AG09319 (cell line): ENCODE data around the gene CDH20.

Source experiments
- DNase-seq: peaks from one replicate; pipeline ENCODE4 v3.0.0-alpha.2; 2010; ENCODE audit warnings: low read depth; ENCODE audit errors: extremely low read depth
- TF ChIP-seq, protein P1 (sequence below): IDR thresholded peaks from 2 replicates; pipeline ENCODE4 v1.5.1; 2011; ENCODE audit warnings: low read depth, mild to moderate bottlenecking, inconsistent platforms, low read length, moderate library complexity

The CDH20 gene

GRCh38 chr18:61464551-61465142 lies 131.4 kb downstream of the CDH20 start:
- TF ChIP-seq, protein P1, sequence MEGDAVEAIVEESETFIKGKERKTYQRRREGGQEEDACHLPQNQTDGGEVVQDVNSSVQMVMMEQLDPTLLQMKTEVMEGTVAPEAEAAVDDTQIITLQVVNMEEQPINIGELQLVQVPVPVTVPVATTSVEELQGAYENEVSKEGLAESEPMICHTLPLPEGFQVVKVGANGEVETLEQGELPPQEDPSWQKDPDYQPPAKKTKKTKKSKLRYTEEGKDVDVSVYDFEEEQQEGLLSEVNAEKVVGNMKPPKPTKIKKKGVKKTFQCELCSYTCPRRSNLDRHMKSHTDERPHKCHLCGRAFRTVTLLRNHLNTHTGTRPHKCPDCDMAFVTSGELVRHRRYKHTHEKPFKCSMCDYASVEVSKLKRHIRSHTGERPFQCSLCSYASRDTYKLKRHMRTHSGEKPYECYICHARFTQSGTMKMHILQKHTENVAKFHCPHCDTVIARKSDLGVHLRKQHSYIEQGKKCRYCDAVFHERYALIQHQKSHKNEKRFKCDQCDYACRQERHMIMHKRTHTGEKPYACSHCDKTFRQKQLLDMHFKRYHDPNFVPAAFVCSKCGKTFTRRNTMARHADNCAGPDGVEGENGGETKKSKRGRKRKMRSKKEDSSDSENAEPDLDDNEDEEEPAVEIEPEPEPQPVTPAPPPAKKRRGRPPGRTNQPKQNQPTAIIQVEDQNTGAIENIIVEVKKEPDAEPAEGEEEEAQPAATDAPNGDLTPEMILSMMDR: no peak
- no peak for DNase-seq

DNA sequence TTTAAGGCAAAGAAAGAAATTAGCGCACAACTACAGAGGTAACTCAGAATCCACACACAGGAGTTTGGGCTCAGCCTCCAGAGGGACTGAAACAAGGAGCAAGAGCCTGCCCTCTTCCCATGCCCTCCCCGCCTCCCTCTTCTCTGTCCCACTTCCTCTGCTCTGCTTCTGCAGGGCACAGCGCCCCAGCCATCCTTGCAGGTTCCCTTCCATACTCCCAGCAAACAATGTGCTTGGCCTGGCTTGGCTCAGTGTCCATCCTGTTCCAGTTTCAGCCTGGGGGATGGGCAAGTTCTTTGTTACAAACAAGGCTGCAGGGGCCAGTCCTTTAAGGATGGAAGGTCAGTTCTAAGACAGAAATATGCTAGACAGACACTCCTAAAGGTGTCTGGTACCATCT lies 133.5 kb downstream of the CDH20 start:
- TF ChIP-seq, protein P1: no peak
- DNase-seq: no peak

DNA sequence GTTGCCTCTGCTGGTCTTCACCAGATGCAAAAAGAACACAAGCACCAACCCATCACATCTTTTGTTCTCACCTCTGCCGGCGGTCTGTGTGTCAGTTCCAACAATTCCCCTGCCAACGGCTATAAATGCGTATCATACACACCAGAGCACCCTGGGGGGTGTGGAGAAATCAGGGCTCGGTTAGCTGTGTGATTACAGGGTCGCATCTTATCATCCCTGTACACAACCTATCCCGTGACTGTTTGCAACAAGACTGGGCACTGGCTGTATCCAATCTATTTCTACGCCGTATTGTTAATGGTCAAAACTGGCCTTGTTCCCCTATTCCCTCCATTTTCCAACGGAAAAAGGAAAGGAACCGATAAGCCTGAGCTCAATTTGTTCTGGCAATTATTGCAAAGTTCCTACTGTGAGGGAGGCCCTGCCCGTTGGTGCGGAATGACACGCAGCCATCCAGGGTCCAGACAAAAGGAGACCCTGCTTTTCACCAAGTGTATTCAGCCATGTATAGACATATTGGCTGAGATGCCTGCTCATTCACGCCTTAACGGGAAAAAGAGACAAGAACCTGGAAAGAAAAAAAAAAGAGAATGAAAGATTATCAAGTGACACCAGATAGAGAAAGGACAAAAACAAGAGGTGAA lies 136.9 kb downstream of the CDH20 start:
- TF ChIP-seq, protein P1: no peak
- no peak for DNase-seq

DNA sequence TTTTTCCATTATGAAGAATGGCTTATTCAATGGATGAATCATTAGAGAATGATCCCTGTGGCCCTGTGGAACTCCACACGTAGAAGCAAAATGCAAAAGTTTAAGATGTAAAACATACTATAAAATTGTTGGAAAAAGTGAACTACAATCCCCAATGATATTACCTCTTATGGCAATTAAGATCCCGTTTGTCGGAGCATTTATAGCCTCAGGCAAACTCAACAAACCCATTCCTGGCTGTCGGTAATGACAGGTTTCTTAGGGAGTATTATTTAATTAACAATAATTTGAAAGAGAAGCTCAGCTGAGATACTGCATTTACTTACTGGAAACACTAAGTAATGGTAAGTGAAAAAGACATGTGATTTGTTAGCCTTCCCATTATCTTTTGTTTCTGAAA lies 138.3 kb downstream of the CDH20 start:
- TF ChIP-seq, protein P1: no peak
- DNase-seq: no peak

- TF ChIP-seq, protein P1: no peak
- DNase-seq: no peak
Measured at GRCh38 chr18:61471942-61472341, 138.7 kb downstream of the CDH20 start.

DNA sequence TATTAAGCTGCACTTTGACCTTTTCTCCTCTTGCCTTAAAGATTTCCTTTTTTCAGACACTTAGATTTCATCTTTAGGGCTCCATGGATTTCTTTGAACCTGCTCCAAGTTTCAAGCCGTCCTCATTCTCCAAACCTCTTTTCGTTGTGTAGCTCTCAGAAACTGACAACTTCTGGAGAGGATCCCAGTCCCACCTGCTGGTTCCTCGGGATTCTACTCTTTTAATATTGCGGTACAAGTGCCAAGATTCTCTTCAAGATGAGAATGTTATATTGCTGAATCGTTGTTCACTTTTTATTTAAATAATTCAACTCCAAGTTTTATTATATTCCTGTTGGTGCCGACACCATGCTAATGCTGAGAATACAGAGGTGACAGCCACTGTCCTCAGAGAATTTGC lies 141.1 kb downstream of the CDH20 start:
- TF ChIP-seq, protein P1: no peak

GRCh38 chr18:61474918-61475317 lies 141.7 kb downstream of the CDH20 start:
- no peak for DNase-seq
- TF ChIP-seq, protein P1: no peak

More for the DNA sequence above, 141.1 kb downstream of the CDH20 start:
- DNase-seq: no peak
